Measurements from ENCODE around the gene FAM110D.

DNA sequence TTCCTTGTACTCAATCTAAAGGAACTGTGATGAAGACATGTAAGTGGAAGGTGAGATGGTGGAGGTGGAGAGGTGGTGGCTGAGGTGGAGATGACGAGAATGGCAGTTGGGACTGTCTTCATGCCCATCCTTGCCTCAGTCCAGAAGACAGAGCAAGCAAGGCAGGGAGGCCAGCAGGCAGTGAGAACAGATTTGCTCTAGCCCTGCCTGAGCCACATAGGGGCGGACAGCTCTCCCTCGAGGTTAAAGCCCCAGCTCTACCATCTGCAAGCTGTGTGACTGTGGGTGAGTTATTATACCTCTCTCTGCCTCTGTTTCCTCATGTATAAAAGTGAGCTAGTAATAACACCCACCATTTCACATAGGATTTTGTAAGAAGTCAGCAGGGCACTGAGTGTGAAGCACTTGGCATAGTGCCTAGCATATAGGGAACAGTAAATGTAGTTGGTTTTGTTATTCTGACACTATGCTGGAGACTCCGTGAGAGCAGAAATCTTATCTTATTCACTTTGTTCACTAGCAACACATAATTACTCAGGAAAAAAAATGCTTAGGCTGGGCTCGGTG is 4.8 kb upstream of the FAM110D start:
- TF ChIP-seq POLR2A (IDR thresholded peaks at IDR 0.05; ENCODE audit: low read depth, low read length) (no peak), POU2F2 (IDR thresholded peaks at IDR 0.05; ENCODE audit: low read depth, low read length) (no peak), POLR2AphosphoS5 (IDR thresholded peaks at IDR 0.05; ENCODE audit: low read depth, low read length) (no peak)

All from GM12891 (cell line).